ENCODE results near the gene AFF1. TPM values are rescaled to one million over a fixed set of nuclear protein-coding genes. Genes with fewer than 3 reads are reported as not detected.

Gene AFF1
- total RNA-seq, 1 donor from 2014 or later: 90.6 TPM

DNA sequence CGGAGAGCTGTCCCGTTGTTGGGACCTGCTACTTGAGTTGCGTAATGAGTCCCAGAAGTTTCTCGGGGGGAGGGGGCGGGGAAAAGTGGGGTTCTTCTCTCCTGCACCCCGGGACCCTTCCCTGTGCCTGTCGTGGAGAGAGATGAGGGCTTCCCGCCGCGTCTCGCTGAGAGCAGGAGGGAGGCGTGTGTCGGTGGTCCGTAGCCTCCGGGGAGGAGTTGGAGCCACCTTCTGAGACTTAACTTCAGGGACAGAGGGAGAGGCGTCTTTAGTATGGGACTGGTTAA, 698 bp downstream of the AFF1 start:
- TF ChIP-seq, protein P1, sequence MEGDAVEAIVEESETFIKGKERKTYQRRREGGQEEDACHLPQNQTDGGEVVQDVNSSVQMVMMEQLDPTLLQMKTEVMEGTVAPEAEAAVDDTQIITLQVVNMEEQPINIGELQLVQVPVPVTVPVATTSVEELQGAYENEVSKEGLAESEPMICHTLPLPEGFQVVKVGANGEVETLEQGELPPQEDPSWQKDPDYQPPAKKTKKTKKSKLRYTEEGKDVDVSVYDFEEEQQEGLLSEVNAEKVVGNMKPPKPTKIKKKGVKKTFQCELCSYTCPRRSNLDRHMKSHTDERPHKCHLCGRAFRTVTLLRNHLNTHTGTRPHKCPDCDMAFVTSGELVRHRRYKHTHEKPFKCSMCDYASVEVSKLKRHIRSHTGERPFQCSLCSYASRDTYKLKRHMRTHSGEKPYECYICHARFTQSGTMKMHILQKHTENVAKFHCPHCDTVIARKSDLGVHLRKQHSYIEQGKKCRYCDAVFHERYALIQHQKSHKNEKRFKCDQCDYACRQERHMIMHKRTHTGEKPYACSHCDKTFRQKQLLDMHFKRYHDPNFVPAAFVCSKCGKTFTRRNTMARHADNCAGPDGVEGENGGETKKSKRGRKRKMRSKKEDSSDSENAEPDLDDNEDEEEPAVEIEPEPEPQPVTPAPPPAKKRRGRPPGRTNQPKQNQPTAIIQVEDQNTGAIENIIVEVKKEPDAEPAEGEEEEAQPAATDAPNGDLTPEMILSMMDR (IDR thresholded peaks at IDR 0.05): no peak
- intact Hi-C loops (cut with DNase I): no loop called here
- Histone ChIP-seq H3K9me3 (no peaks in the 10 kb centered on the region), H3K36me3 (peaks cover 3% of the 10 kb centered on the region), H3K27me3 (ENCODE audit: low read depth) (no peaks in the 10 kb centered on the region), H3K4me1 (peaks cover 55% of the 10 kb centered on the region), H3K4me3 (peak overlapping the region; percentile 90), H3K27ac (peak overlapping the region; percentile 97)
- DNase-seq (no peak), ATAC-seq (peak in 1 of 2 donors; percentile 4)

DNA sequence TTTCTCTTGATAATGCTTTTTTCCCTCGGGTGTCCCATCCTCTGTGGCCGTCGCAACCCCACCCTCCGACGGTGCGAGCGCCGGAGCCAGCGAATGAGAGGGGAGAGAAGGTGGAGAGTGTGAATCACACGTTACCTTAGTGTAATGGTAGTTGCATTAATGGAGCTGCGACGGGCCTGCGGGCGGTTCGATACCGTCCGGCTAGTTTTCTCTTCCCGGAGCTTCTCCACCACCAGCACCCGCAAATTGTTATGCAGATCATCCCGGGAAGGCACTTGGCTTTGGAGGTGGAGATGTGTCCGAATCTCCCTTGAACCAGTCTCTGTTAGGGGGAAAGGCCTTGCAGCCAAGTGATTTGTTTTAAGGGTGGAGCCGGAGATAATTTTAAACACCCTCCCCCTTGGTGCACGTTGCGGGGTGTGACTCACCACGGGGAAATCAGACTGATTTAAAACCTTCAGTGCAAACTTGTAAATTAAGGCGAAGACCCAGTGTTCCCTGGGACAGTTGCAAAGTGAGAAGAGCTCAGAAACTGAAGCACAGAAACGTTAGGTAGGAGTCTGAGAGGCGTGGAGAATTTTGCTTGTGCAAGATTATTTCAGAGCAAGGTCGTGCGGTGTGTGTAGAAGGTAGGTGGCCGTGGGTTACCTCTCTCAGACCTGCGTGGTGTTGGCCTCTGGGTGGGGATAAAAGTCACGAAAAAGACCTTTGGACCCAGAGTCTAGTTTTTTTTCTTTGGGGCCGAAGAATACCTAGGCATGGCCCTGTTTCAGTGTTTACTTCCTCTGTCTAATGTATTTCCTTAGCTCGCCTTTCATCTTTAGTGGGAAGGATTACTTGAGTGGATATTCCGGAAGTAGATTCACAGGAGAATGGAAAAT, 1.3 kb downstream of the AFF1 start:
- DNase-seq (peak; percentile 61), ATAC-seq (peak; percentile 66 to 68)
- H3K9me3 ChIP-seq: no peaks in the 10 kb centered on the region
- H3K27ac ChIP-seq: peak overlapping the region; percentile 97
- H3K4me3 ChIP-seq: peak overlapping the region; percentile 90
- TF ChIP-seq, protein P1 (IDR thresholded peaks at IDR 0.05): no peak
- no peaks in the 10 kb centered on the region for H3K27me3 ChIP-seq (ENCODE audit: low read depth)
- intact Hi-C loops (cut with DNase I): no loop called here
- H3K36me3 ChIP-seq: peaks cover 3% of the 10 kb centered on the region
- H3K4me1 ChIP-seq: peaks cover 56% of the 10 kb centered on the region

DNA sequence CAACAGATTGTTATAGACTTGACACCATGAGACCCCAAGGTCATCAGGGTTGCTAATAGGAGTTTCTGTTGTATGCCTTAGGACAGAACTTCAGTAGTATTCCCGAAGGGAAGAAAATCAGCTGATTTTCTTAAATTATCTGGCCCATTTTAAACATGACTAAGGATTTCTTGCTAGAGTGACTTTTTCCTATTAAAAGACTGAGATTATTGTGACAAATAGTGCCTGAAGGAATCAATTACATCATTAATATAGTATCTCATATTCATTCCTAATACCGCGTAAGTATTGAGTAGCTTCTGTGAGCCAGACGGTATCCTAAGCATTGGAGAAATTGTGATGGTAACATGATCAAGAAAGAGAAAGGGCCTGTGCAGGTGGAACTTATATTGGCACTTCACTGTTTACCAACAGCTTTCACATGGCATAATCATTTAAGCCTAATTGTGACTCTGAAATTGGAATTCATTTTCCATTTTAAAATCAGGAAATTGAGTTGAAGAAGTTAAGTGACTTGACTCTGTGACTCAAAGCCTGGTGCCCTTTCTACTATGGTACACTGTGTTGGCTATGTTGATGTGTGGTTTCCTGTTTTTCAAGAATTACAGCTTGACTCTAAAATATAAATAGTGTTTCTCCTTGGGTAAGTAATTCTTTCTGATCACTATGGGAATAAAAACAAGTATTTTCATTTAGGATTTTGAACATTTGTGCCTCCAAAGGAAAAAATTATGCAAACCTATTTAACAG, 4.1 kb downstream of the AFF1 start:
- TF ChIP-seq, protein P1 (IDR thresholded peaks at IDR 0.05): no peak
- intact Hi-C loops (cut with DNase I): no loop called here
- H3K27ac ChIP-seq: peak overlapping the region; percentile 61
- H3K36me3 ChIP-seq: no peaks in the 10 kb centered on the region
- ATAC-seq (no peak), DNase-seq (no peak)
- H3K27me3 ChIP-seq (ENCODE audit: low read depth): no peaks in the 10 kb centered on the region
- H3K9me3 ChIP-seq: no peaks in the 10 kb centered on the region
- H3K4me3 ChIP-seq: peak overlapping the region; percentile 9
- H3K4me1 ChIP-seq: peaks cover 59% of the 10 kb centered on the region

DNA sequence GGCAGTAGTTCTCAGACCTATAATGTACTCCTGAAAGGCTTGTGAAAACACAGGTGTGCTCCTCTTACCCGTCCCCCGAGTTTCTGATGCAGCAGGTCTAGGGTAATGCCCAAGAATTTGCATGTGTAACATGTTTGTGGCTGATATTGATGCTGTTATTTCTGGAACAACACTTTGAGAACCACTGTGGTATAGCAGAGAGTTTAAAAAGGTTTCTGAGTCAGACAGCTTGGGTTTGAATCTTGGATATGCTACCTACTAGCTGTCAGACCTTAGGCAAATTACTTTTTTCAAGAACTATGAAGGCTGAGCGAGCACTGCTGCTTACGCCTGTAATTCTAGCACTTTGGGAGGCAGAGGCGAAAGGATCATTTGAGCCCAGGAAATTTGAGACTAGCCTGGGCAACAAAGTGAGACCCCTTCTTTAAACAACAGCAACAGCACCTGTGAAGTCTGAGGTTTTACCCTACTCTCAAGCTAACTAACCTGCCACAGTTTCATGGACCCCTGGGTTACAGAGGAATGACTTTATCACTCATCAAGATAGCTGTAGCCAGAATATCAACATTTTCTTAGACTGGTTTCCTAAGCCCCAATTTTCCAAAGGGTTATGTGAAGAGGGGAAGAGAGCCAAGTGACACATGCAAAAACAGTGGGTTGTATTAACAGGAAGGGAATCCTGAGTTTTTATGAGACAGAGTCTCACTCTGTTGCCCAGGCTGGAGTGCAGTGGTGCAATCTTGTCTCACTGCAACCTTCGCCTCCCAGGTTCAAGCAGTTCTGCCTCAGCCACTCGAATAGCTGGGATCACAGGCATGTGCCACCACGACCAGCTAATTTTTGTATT, 5.1 kb downstream of the AFF1 start:
- Histone ChIP-seq H3K36me3 (no peaks in the 10 kb centered on the region), H3K27ac (peak overlapping the region; percentile 61), H3K27me3 (ENCODE audit: low read depth) (no peaks in the 10 kb centered on the region), H3K4me1 (peaks cover 57% of the 10 kb centered on the region), H3K4me3 (peak overlapping the region; percentile 9), H3K9me3 (no peaks in the 10 kb centered on the region)
- intact Hi-C loops (cut with DNase I): no loop called here
- ATAC-seq (no peak), DNase-seq (no peak)
- TF ChIP-seq, protein P1 (IDR thresholded peaks at IDR 0.05): no peak

DNA sequence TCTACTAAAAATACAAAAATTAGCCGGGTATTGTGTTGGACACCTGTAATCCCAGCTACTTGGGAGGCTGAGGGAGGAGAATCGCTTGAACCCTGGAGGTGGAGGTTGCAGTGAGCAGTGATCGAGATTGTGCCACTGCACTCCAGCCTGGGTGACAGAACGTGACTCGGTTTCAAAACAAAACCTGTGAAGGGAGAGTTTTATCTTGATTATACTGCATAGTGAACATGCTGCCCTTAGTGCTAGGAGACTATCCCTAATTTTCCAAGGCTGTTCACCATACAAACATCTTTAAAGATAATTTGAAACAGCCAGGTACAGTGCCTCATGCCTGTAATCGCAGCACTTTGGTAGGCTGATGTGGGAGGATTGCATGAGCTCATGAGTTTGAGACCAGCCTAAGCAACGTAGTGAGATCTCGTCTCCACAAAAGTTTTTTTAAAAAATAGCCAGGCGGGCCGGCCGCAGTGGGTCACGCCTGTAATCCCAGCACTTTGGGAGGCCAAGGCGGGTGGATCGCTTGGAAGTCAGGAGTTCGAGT, 6.2 kb downstream of the AFF1 start:
- DNase-seq: no peak
- intact Hi-C loops (cut with DNase I): no loop called here
- H3K4me3 ChIP-seq: no peak overlapping the region

More for the DNA sequence above, 6.2 kb downstream of the AFF1 start:
- Histone ChIP-seq H3K9me3 (no peaks in the 10 kb centered on the region), H3K36me3 (no peaks in the 10 kb centered on the region), H3K27me3 (ENCODE audit: low read depth) (no peaks in the 10 kb centered on the region), H3K4me1 (peaks cover 63% of the 10 kb centered on the region), H3K27ac (peak overlapping the region; percentile 61)
- TF ChIP-seq, protein P1 (IDR thresholded peaks at IDR 0.05): no peak
- ATAC-seq: no peak

Measured in lower lobe of right lung (tissue), 2 donors.